Renal cortex interstitium (tissue), 15 donors: ENCODE results near the gene FHAD1. TPM values are rescaled to one million over a fixed set of nuclear protein-coding genes. Genes with fewer than 3 reads are reported as not detected.

Experiments used
- DNase-seq, 11 donors: peaks; one replicate each; pipeline ENCODE4 v3.0.0-alpha.2; 2013; ENCODE audit warnings: low read depth in 9 of 11, low spot score in 4 of 11; ENCODE audit errors: extremely low read depth in 1 of 11
- long read RNA-seq, 16 experiments: transcript quantifications; one replicate each; lab custom pipeline, GENCODE V29; 2026
- polyA plus RNA-seq, 3 donors: library from polyadenylated mRNA; unstranded; fragments of 120-200 nt; gene quantifications; one replicate each; pipeline ENCODE4 v1.2.1, GENCODE V29; 2013; ENCODE audit not compliant: insufficient read length in 3 of 3

Gene FHAD1
- 1 to 10 TPM; 3.3 to 6.5 (median 3.5) TPM for polyA plus RNA-seq
- long read RNA-seq, donor 1: 0 reads
- long read RNA-seq, donor 2: 0 reads
- long read RNA-seq, donor 3: 0 reads
- long read RNA-seq, donor 4: 0 reads
- long read RNA-seq, donor 5: 0 reads
- long read RNA-seq, donor 6: 0 reads
- long read RNA-seq, donor 7: 0 reads
- long read RNA-seq, donor 8: 0 reads
- long read RNA-seq, donor 9: 0 reads
- long read RNA-seq, donor 10: 0 reads
- long read RNA-seq, donor 11: 0 reads
- long read RNA-seq, donor 12: 0 reads
- long read RNA-seq, donor 13, full-length matches to known transcripts: 1 of 1 reads
- long read RNA-seq, donor 13, partial matches to known transcripts: 0 of 1 reads
- long read RNA-seq, donor 13, other reads (novel, unspliced or antisense): 0 of 1 reads
- long read RNA-seq, donor 14, full-length matches to known transcripts: 1 of 1 reads
- long read RNA-seq, donor 14, partial matches to known transcripts: 0 of 1 reads
- long read RNA-seq, donor 14, other reads (novel, unspliced or antisense): 0 of 1 reads
- long read RNA-seq, donor 15: 0 reads
- long read RNA-seq, donor 16: 0 reads

- peak in 9 of 11 donors; percentile 41 to 71 (median 62) for DNase-seq
Observed at GRCh38 chr1:15246960-15247614, at the start of gene FHAD1. Gene FHAD1, plus strand, starts transcription at chr1:15247223. Its CDS starts 4,562 bp downstream, at chr1:15251785.

DNA sequence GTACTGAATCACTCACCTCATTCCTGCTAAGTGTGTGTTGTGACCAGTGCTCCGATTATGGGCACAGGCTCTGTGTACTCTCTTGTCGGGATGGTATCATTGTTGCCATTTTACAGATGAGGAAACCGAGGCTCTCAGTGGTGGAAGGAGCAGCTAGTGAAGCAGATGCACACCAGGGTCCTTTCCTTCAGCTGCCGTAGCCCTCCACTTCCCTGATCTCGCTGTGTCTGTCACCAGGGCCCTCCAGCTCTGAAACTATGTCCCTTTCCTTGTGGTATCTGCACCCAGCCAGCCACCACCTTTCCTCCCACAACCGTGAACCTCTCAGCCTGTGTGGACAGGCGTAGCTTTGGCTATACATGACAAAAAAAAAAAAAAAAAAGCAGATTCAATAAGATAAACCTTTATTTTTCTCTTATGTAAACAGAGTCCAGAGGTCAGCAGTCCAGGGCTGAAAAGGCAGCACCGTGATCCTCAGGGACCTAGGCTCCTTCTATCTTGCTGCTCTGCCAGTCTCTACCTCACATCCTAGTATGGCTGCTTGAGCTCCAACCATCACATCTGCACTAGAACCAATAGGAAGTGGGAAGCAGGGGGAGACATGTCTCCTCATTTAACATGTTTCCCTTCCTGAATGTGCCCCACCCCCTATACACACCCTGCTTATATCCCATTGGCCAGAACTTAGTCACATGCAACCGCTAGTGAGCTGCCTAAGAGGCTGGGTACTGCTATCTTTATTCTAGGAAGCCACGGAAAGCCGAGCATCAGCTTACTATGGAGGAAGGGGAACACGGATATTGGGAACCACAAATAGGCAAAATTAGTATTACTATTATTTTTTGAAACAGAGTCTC, 49.2 kb upstream of the FHAD1 start:
- DNase-seq: no peak

GRCh38 chr1:15198684-15199083, 48.3 kb upstream of the FHAD1 start:
- DNase-seq: no peak

DNA sequence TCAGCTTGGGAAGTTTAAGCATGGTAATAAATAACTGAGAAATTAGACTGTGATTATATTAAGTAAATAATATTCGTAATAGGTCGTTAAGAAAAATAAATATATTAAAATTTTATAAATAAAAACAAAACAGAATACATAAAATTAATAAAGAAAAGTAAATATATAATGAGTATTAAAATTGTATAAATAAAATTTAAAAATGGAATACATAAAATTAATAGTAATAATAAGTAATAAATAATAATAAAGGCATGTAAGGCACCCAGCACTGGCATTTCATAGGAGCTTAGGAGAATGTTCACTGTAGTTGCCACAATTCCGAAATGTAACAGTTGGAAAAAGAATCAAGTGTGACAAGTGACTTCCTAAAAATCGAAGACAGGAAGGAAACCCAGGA, 45.8 kb upstream of the FHAD1 start:
- no peak for DNase-seq

GRCh38 chr1:15201849-15202551, 45.0 kb upstream of the FHAD1 start:
- DNase-seq: no peak

GRCh38 chr1:15204931-15205330, 42.1 kb upstream of the FHAD1 start:
- no peak for DNase-seq

DNA sequence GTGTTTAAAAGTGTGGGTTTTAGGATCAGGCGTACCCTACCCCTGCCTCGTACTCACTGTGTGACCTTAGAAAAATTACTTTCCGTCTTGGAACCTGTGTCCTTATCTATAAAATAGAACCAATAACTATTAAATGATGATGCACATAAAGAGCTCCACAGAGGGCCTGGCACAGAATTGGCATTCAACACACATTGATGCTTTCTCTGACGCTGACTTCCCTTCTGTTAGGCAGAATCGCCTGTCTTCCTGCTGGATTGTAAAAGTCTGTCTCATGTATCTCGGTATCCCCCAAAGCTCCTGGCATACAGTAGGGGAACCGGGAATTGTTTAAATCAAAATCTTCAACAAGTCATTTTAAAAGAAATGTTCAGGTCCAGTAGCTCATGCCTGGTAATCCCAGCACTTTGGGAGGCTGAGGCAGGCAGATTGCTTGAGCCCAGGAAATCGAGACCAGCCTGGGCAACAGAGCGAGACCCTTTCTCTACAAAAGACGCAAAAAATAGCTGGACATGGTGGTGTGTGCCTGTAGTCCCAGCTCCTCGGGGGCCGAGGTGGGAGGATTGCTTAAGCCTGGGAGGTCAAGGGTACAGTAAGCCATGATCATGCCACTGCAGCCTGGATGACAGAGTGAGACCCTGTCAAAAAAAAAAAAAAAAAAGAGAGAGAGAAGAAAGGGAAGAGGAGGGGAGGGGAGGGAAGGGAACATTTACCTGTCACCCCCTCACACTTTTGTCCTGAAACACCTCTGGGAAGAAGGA, 41.3 kb upstream of the FHAD1 start:
- no peak for DNase-seq

- no peak for DNase-seq
Observed at GRCh38 chr1:15206418-15207030, 40.5 kb upstream of the FHAD1 start.

DNA sequence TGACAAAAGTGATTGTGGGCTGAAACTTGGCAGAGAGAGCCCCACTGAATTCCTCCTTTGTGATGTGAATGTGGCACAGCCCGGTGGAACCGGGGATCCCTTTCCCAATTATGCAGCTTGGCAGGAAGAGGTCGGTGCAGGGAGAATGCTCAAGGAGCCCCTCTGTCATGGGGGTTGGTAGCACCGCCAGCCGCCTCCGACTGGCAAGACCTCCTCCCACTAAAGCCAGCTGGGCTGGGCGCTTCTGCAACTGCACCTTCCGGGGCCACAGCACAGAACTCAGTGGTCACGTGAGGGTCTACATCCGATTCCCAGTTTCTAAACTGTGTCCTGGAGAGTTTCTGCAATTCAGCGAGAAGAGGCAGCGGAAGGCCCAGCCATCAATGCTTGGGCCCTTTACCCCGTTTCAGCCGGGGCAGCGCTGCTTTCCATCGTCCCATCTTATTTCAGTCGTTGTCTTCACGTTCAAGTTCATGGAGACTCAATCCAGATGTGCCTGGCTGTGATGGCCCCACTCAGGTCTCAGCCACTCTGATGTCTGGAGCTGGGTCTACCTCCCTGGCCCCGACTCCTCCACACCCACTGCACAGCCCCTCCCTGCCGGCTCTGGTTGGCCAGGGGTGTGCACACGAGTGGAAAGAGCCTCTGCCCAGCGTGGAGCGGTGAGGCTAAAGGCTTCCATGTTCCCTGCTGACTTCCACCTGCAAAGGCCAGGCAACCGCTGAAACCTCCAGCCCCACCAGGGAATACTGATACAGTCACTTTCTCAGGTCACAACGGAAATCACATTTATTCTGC, 39.8 kb upstream of the FHAD1 start:
- DNase-seq: no peak

- DNase-seq: no peak
Observed at GRCh38 chr1:15207829-15208429, 39.1 kb upstream of the FHAD1 start.

GRCh38 chr1:15210651-15211375, 36.2 kb upstream of the FHAD1 start:
- no peak for DNase-seq

- DNase-seq: no peak
Observed at GRCh38 chr1:15211424-15211823, 35.6 kb upstream of the FHAD1 start.

DNA sequence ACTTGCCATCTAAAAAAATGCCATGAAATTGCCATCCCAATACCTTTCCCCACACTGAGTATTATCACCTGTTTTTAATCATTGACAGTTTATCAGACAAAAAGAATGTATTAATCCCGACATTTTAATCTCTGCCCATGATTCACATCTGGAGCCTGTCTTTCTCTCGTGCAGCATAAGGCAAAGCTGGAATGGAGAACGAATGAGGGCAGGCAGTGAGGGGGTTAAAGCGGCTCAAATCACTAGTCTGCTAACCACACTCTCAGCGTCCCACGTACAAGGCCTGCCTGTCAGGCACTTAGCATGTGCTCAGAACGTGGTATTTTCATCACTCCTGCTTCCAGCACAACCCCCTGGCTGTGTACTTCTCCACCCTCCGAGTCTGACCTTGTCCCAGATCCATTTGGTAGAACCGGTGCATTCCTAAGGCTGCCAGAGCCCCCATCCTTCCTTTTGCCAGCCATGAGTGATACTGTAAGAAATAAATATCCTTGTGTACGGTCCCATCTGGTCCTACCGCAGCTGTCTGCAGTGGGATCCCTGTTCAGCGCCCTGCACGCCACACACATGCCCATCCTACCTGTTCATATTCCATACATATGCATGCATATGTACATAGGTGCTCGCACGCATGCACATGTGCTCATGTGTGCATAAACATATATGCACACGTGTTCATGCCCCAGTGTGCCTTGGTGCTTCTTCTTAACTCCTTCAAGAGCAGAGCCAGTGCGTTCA, 34.6 kb upstream of the FHAD1 start:
- no peak for DNase-seq

GRCh38 chr1:15212954-15213291, 34.1 kb upstream of the FHAD1 start:
- no peak for DNase-seq

DNA sequence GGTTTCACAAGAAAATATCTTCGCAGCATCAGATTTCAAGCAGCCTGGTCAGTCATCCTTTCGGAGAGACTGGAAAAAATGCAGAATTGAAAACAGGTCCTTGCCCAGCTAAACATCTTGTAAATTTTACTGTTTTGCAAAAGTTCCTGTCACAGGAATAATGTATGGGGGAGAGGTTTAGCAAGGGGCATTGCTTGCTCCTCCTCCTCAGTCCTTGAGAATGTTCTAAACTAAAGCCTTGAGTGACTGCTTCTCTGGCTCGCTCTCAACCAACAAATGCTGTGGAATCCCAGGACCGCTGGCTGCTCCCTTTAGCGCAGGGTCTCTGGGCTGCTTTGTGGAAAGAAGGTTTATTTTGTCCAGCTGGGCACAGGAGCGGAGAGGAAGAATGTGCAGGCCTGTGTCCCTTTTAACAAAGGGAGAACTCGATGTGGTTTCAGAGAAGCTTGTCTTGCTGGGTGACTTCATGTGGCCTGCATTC, 33.6 kb upstream of the FHAD1 start:
- no peak for DNase-seq
